Measurements from ENCODE around the gene MLEC.
A peak's percentile ranks its signal among the peaks of the same experiment; 100 is the strongest.
"Not testable (repeated sequence)": the region's sequence is repeated elsewhere in the genome, so short reads cannot be mapped to it uniquely, and the experiment has no call there.

MLEC gene

DNA sequence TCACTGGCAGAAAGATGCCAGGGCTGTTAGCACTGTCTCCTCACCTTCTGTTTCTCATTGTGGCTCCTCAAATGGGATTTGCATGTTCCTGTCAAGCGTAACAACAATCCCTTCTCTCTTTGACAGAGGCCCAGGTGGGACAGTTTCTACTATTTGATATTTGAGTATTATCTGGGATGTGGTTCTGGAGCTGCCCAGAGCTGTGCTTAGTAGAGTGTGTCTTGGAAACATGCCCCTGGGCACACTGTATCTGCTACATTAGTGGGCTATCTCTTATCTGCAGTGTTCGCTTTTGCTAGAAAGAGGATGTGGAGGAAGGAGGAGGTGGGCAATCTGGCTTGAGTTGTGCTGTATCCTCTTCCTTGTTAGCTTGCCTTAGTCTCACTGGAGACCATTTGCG is 34.9 kb downstream of the MLEC start:
- no peak for DNase-seq

DNA sequence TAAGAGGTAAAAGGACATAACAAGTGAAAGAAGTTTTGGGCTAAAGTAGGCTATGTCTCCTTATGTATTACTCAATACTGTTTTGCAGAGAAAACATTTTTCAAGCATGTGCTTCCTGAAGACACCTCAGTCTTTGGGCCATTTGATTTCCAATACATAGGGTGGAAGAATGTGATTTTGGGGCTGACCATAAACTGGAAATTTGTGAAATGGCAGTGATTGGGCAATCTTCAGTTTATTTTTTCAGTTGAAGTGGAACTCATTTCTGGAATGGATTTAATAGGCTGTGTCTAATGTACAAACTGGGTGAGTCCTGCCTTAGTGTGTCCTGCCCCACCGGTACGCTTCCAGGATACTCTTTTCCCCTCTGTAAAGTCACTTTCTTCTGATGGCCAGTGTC is 35.8 kb downstream of the MLEC start:
- no peak for DNase-seq

DNA sequence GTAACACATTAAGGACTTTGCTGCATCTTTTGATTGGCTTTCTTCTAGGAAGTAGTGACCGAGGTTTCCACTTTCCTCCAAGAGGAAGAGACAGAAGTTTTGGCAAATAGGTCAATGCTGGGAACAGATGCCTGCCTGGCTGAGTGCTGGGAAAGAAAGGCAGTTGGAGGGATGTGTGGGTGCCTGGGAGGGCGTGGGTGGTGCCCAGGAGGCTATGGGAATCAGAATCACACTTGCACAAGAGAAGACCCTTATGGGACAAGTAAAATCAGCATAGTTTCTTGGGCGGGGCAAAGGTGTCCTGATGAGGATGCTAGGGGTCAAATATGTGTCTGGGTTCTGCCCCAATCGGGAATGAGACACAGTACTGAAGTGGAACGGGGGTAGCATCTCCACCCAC is 37.8 kb downstream of the MLEC start:
- no peak for DNase-seq

DNA sequence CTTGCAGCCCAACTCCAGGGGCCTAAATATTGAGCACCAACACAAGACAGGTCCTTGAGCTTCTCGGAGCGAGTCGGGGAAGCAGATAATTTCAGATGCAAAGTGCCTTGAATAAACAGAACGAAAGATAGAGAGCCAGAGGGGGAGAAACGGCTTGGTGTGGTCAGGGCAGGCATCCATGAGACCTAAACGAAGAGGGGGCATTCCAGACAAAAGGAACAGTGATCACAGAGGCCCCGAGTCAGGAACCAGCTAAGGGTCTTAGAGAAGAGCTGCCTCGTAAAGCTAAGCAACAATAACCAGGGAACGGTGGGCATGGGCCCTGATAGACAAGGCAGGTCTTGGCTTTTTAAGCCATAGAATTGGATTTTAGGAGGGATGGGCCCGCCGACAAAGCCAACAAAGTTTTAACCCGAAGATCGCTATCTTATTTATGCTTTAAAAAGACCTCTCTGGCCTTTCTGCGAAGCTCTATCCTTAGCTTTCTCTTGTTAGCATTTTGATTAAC is 38.3 kb downstream of the MLEC start:
- no peak for DNase-seq

DNA sequence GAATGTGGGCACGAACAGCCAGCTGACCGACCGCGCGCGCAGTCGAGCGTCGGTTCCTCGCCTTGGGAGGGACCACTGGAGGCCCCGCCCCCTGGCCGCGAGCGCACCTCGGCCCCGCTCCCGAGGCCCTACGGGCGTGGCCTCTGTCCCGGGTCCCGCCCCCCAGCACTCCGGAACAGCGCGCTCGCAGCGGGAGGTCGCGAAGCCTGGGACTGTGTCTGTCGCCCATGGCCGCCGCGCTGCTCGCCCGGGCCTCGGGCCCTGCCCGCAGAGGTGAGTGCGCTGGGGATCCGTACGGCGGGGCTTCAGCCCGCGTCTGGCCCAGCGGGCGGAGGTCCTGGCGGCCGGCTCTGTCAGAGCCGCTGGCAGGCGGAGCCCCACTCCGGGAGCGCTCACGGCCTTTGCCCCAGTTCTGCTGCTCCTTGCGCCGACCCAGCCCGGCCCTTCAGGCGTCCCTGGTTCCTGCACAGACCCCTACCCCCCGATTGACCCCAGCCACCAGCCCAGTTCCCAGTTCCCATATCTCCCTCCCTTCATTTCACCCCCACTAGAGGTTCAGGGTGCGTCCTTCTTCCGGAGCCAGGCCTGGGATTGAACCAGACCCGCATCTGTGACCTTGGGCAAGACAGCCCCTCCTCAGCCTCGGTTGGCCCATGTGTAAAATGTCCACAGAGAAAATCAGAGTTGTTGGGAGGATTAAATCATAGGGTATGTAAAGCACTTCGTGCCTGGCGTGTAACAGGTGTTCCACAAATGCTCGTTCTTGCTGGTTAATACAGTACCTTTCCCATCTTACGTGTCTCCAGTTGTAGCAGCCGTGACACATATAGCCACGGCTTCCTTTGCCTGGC is 38.9 kb downstream of the MLEC start, which contains the start of gene ACADS:
Gene ACADS (plus strand): TSS at position 168 of the 851 bp plus-strand sequence. CDS start 60 bp downstream, at position 228.
- peak; percentile 79 to 89 (median 86) for DNase-seq

DNA sequence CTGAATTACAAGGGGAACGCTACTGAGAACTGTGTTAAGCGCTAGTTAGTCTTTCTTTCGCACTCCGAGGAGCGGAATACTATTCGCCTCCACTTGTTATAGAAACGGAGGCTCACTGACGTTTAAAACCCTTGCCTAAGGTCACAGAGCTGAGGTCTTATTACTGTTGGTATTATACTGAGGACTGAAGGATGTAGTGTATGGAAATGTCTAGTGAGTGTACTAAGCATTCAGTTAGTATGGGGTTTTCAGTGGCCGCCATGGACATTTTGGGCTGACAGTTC is 39.5 kb downstream of the MLEC start:
- no peak for DNase-seq

DNA sequence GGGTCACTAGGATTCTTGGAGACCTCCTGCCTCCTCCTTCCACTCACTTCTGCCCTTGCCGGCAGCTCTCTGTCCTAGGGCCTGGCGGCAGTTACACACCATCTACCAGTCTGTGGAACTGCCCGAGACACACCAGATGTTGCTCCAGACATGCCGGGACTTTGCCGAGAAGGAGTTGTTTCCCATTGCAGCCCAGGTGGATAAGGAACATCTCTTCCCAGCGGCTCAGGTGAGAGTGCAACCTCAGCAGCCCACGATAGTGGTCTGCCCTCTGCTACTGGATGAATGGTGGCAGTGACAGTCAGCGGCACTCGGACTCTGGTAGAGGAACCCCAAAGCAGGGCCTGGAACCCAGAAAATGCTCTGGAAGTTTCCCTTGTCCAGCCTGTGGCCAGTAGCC is 40.0 kb downstream of the MLEC start:
- DNase-seq: no peak

DNA sequence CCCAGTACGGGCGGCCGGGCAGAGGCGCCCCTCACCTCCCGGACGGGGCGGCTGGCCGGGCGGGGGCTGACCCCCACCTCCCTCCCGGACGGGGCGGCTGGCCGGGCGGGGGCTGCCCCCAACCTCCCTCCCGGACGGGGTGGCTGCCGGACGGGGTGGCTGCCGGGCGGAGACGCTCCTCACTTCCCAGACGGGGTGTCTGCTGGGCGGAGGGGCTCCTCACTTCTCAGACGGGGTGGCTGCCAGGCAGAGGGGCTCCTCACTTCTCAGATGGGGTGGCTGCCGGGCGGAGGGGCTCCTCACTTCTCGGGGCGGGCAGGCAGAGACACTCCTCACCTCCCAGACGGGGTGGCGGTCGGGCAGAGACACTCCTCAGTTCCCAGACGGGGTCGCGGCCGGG is 45.2 kb downstream of the MLEC start:
- not testable (repeated sequence) for DNase-seq

DNA sequence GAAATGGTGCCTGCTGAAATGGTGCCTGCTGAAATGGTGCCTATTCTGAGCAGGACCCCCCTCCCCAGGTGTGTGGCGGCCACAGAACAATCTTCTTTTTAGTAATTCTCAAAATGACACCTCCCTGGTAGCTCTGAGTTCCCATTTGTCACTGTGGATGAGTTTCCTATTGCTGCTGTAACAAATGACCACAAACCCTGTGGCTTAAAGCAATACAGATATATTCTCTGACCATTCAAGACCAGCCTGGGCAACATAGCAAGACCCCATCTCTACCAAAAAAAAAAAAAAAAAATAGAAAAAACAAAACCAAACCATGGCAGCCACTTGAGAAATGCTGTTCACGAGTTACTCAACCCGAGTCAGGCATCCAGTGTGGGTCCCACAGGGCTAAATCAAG is 46.6 kb downstream of the MLEC start:
- DNase-seq: no peak

DNA sequence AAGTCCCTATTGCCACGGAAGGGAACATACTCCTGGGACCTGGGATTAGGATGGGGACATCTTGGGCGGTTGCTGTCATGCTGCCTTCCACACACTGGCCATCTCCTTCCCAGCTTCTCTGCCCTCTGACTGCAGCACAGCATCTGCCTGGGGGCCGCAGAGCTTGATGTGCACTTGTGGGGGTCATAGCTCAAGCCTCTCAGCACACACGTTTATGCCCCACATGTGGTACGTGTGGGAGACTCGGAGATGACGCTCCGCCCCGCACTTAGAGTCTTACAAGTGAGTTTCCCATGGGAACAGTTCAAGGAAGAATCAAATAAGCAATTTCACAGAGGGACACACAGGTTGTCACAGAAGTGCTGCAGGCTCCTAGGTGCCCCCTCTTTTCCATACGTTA is 47.3 kb downstream of the MLEC start:
- DNase-seq: no peak

DNA sequence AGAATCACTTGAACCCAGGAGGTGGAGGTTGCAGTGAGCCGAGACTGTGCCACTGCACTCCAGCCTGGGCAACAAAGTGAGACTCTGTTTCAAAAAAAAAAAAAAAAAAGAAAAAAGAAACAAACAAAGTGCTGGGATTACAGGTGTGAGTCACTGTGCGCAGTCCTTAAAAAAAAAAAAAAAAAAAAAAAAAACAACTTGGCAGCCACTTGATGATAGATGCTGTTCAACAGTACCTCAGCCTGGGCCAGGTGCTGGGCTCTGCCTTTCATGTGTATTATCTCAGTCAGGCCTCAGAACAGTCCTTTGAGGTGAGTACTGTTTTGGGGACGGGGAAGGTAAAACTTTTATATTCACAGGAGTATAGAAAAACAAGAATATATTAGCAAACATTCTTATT is 48.2 kb downstream of the MLEC start:
- no peak for DNase-seq

DNA sequence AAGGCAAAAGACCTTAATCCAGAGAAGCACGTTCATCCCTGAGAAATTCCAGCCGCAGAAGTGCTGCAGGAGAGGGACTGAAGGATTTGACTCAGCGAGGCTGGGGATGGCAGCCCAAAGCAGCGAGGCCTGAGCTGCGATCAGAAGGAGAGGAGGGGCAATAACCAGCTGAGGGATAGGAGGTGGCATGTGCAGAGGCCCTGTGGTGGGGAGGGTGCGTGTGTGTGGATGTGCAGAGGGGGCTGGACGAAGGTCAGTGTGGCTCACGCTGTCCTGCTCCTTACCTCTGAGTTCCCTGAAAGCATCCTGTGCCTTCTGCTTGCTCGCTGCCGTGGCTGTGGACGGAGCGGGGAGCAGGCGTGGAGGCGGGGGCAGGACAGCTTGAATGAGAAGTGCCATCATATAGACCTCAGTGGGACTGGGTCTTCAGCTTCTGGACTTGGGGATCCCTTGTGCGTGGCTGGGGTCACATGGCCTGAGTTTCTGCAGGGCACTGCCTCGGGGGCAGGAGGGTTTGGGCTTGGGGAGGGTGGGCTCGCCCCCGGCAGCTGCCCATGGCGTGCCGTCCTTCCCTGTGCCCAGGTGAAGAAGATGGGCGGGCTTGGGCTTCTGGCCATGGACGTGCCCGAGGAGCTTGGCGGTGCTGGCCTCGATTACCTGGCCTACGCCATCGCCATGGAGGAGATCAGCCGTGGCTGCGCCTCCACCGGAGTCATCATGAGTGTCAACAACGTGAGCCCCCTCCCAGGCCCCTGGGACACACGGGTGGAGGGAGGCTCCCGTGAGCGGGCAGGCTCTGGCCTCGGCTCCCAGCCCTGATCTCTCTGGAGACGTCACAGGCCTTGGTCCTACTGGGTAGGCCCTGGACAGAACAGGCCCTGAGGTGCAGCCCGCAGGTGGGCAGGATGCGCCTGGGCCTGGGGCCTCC is 49.7 kb downstream of the MLEC start:
- DNase-seq: no peak

DNA sequence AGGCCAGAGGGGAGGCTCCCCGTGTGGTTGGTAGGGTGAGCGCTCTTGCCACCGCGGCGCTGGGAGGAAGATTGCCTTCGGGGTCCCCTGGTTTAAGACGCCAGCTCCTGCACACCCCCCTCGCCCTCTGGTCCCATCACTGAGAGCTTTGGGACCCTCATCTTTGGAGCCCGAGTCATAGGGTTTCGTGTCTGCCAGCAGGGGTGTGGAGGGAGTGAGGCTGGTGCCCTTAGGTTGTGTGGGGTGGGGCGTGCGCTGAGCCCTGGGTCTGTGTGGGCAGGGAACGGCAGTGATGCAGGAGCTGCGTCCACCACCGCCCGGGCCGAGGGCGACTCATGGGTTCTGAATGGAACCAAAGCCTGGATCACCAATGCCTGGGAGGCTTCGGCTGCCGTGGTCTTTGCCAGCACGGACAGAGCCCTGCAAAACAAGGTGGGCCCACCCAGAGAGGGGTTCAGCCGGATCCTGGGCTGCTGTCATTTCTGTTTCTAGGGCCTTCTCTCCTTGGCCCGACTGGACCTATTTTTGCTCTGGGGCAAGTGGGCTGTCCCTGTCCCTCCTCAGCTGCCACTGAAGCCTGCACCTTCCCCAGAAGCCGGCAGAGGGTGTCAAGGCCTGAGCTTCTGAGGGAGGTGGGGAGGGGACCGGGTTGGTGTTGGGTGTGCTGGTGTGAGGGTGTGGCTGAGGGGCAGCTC is 50.8 kb downstream of the MLEC start:
- no peak for DNase-seq

DNA sequence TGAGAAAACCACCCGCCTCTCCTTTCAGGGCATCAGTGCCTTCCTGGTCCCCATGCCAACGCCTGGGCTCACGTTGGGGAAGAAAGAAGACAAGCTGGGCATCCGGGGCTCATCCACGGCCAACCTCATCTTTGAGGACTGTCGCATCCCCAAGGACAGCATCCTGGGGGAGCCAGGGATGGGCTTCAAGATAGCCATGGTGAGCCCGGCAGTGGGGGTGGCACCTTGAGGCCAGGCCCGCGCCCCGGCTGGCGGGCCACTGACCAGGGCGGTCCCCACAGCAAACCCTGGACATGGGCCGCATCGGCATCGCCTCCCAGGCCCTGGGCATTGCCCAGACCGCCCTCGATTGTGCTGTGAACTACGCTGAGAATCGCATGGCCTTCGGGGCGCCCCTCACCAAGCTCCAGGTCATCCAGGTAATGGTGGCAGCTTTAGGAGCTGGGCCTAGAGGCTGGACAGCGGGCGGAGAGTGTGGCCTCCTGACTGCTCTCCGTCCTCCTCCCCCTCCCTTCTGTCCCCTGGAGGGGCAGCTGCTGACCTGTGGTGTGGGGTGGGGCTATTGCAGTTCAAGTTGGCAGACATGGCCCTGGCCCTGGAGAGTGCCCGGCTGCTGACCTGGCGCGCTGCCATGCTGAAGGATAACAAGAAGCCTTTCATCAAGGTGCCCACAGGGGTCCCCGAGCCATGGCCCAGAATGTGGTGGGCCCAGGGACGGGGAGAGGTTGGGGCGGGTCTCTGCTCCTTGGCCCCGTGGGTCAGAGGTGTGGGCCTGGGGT is 51.5 kb downstream of the MLEC start:
- no peak for DNase-seq

DNA sequence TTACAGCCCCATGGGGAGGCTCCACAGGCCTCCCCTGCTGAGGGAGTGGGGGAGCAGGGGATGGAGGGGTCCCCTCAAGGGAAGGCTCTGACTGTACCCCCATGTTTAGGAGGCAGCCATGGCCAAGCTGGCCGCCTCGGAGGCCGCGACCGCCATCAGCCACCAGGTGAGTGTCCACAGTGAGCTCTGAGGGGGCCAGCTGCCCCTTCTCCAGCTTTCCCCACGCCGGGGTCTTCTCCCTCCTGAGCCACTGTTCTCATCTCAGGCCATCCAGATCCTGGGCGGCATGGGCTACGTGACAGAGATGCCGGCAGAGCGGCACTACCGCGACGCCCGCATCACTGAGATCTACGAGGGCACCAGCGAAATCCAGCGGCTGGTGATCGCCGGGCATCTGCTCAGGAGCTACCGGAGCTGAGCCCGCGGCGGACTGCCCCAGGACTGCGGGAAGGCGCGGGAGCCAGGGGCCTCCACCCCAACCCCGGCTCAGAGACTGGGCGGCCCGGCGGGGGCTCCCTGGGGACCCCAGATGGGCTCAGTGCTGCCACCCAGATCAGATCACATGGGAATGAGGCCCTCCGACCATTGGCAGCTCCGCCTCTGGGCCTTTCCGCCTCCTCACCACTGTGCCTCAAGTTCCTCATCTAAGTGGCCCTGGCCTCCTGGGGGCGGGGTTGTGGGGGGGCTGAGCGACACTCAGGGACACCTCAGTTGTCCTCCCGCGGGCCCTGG is 52.2 kb downstream of the MLEC start:
- DNase-seq: no peak

DNA sequence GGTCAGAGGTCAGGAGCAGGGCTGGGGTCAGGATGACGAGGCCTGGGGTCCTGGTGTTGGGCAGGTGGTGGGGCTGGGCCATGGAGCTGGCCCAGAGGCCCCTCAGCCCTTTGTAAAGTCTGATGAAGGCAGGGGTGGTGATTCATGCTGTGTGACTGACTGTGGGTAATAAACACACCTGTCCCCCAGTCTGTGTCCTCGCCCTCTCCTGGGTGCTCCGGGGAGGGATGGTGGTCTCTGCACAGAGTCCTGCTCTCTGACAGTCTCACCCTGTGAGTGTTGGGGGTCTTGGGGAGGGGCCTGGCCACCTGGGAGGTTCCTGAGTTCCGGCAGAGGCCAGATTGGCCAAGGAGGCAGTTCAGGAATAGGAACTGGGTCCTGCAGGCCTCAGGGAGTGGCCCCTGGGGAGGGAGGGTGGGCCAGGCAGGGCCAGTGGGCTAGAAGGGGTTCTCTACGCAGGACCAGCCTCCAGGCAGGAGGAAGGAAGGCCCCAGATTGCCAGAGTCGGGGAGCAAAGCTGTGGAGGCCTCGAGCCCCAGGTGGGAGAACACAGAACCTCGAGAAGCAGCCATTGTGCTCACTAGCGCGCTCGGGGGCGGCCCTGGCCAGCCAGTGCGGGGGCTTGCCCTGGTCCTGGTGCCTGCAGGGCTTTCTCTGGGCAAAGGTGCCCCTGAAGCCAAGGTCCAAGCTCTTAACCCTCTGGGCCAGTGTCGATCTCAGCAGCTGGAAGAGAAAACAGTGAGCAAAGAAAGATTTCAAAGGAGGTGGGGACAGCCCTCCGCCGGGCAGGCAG is 53.1 kb downstream of the MLEC start:
- DNase-seq: no peak

DNA sequence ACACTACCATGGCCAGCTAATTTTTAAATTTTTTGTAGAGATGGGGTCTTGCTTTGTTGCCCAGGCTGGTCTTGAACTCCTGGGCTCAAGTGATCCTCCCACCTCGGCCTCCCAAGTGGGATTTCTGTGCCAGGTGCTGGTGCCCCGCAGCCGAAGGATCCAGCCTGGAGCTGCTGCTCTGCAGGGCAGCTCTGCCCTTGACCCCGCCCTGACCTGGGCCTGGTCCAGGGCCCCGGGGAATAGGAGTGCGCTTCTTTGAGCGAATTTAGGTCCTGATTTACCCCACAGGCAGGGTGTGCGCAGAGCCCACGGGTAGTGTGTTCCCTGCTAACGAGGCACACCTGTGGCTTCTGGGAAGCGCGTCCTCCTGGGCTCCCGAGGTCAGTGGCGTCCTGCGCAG is 53.9 kb downstream of the MLEC start:
- DNase-seq: no peak

DNA sequence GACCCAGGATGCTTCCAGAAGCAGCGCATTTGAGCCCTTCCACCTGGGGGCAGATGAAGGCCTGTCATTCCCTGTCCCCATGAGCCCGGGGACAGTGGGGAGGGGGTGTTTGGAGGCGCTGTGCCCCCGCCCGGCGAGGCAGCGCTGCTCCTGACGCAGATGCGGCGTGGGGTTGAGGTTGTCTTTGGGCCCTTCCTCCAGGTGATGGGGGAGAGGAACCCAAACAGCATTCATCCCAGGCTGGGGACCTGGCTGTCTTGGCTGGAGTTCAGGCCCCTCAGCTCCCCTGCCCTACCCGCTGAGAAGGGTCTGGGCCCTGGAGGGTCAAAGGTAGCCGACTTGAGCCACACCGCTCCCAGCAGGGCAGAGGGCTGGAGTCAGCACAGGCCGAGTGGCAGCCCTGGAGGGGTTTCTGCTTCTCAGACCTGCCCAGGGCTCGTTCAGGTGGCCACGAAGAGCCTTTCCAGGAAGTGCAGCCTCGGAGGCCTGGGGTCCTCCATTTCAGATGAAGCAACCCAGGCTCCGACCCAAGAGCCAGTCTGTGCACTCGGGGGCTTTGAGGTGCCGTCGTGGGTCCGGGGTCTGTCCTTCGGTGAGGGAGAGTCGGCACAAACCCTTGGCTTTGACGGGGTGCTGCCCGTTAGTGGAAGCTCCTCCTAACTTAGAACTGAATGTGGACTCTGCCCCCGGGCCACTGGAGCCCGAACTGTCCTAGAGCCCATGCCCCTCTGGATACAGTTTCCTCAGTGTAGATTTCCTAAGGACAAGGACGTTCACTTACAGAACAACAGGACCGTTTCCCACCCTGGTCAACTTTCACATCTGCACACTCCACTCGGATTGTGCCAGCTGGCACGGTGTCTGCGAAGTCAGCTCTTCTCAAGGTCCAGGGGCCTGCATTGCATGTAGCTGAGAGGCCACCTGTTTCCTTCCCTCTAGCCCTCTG is 54.8 kb downstream of the MLEC start:
- DNase-seq: no peak

DNA sequence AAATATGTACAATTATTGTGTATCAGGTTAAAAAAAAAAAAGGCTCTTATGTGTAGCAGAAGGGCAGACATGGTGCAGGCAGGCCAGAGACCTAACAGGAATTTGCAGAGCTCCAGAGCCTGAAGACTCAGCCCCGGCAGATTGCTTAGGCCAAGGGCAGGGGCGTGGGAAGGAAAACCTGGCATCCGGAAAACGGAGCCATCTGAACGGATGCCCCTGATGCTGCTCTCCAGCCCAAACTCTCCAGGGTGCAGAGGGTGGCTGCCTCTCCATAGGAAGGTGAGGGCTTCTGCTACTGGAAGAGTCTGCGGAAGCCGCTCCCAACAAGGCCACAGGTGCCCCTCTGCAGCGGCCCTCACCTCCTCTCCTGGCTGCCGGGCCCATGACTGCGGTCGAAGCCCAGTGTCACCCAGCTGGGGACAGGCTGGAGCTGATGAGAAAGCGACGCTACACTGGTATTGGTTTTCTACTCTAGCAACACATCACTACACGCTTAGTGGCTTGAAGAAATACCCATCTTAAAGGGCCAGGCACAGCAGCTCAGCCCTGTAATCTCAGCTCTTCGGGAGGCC is 58.1 kb downstream of the MLEC start:
- no peak for DNase-seq

Measured in T-helper 2 cell (primary cell).